Stimulated activated CD4-positive, alpha-beta T cell treated with anti-CD3 and anti-CD28 coated beads, Interleukin-1b, Interleukin-23, amount 100 ng/mL, for 24 hours (primary cell): Measurements from ENCODE around the gene ZMIZ1.

Experiments used
- DNase-seq, 4 experiments: peaks; one replicate each; pipeline ENCODE4 v3.0.0-alpha.2; 2020; ENCODE audit warnings: low read depth in 4 of 4, low spot score in 1 of 4

ZMIZ1 gene

GRCh38 chr10:79149345-79149661 lies 80.5 kb downstream of the ZMIZ1 start:
- DNase-seq, result no peak

- DNase-seq, result peak in 1 of 4 experiments; percentile 25
Observed at GRCh38 chr10:79149662-79150443, 81.1 kb downstream of the ZMIZ1 start.

GRCh38 chr10:79150444-79150754 lies 81.6 kb downstream of the ZMIZ1 start:
- no peak for DNase-seq

- DNase-seq, result no peak
Observed at GRCh38 chr10:79152423-79152817, 83.7 kb downstream of the ZMIZ1 start.

- no peak for DNase-seq
Observed at GRCh38 chr10:79153745-79154144, 85.0 kb downstream of the ZMIZ1 start.

- DNase-seq, result no peak
Observed at GRCh38 chr10:79155301-79156081, 86.7 kb downstream of the ZMIZ1 start.

GRCh38 chr10:79156334-79157274 lies 87.8 kb downstream of the ZMIZ1 start:
- no peak for DNase-seq

- DNase-seq, result no peak
Observed at GRCh38 chr10:79158004-79158340, 89.2 kb downstream of the ZMIZ1 start.

- DNase-seq, result no peak
Observed at GRCh38 chr10:79158402-79159097, 89.8 kb downstream of the ZMIZ1 start.

- DNase-seq, result no peak
Observed at GRCh38 chr10:79159141-79159651, 90.4 kb downstream of the ZMIZ1 start.

GRCh38 chr10:79159785-79160184 lies 91.0 kb downstream of the ZMIZ1 start:
- DNase-seq, result no peak

- no peak for DNase-seq
Observed at GRCh38 chr10:79160191-79160590, 91.4 kb downstream of the ZMIZ1 start.

GRCh38 chr10:79161557-79161956 lies 92.8 kb downstream of the ZMIZ1 start:
- DNase-seq, result no peak

- no peak for DNase-seq
Observed at GRCh38 chr10:79162022-79162421, 93.3 kb downstream of the ZMIZ1 start.

GRCh38 chr10:79162861-79163665 lies 94.3 kb downstream of the ZMIZ1 start:
- no peak for DNase-seq

- DNase-seq, result no peak
Observed at GRCh38 chr10:79163666-79163975, 94.9 kb downstream of the ZMIZ1 start.

GRCh38 chr10:79164075-79164474 lies 95.3 kb downstream of the ZMIZ1 start:
- no peak for DNase-seq

GRCh38 chr10:79165070-79165778 lies 96.5 kb downstream of the ZMIZ1 start:
- DNase-seq, result no peak

- DNase-seq, result no peak
Observed at GRCh38 chr10:79166312-79166721, 97.6 kb downstream of the ZMIZ1 start.

- DNase-seq, result no peak
Observed at GRCh38 chr10:79166741-79167140, 98.0 kb downstream of the ZMIZ1 start.
